GM12801 (cell line): ENCODE measurements around the gene F8.

Source experiments
- CTCF ChIP-seq: IDR thresholded peaks from one replicate; pipeline ENCODE4 v1.5.1; 2011; ENCODE audit warnings: control low read depth; ENCODE audit not compliant: insufficient read length; ENCODE audit errors: extremely low read depth

The F8 gene

GRCh38 chrX:155052738-155053498 lies 30.4 kb upstream of the F8 start:
- TF ChIP-seq CTCF = no peak

- no peak for TF ChIP-seq CTCF
Observed at GRCh38 chrX:155048977-155049619, 26.6 kb upstream of the F8 start.

GRCh38 chrX:155046811-155047528 lies 24.4 kb upstream of the F8 start:
- TF ChIP-seq CTCF = no peak

- TF ChIP-seq CTCF = no peak
Observed at GRCh38 chrX:155046129-155046810, 23.7 kb upstream of the F8 start.

- no peak for TF ChIP-seq CTCF
Observed at GRCh38 chrX:155035688-155036087, 13.2 kb upstream of the F8 start.

GRCh38 chrX:155031657-155032056 lies 9.1 kb upstream of the F8 start:
- TF ChIP-seq CTCF = no peak

GRCh38 chrX:155028877-155029291 lies 6.4 kb upstream of the F8 start:
- no peak for TF ChIP-seq CTCF
